Transverse colon (tissue), 4 donors: ENCODE results near the gene DNAAF5. TPM values are rescaled to one million over a fixed set of nuclear protein-coding genes. Genes with fewer than 3 reads are reported as not detected.

ENCODE experiments used
- DNase-seq: peaks from one replicate; pipeline ENCODE4 v3.0.0-alpha.2; 2019
- H3K27ac ChIP-seq, 4 donors: fragments of 200-600 bp; sonication (generic); 2 replicates each; pipeline ENCODE4 v1.5.1; 2016 to 2018; ENCODE audit warnings: inconsistent platforms in 4 of 4
- H3K27me3 ChIP-seq: fragments of 200-600 bp; sonication (generic); 2 replicates; pipeline ENCODE4 v1.5.1; 2017; ENCODE audit warnings: inconsistent platforms
- H3K36me3 ChIP-seq, 4 donors: fragments of 200-600 bp; sonication (generic); 2 replicates each; pipeline ENCODE4 v1.5.1; 2017 to 2019; ENCODE audit warnings: inconsistent platforms in 4 of 4
- H3K4me1 ChIP-seq, 4 donors: fragments of 200-600 bp; sonication (generic); 2 replicates each; pipeline ENCODE4 v1.5.1; 2017 to 2020; ENCODE audit warnings: inconsistent platforms in 4 of 4
- H3K4me3 ChIP-seq, 4 donors: fragments of 200-600 bp; sonication (generic); 1 replicate in 1 of 4; 2 replicates in 3 of 4; pipeline versions ENCODE4 v1.5.1 to v1.6.1; 2017 to 2019; ENCODE audit warnings: inconsistent platforms in 4 of 4
- H3K9me3 ChIP-seq, 2 donors: fragments of 200-600 bp; sonication (generic); 2 replicates each; pipeline ENCODE4 v1.5.1; 2017 to 2019; ENCODE audit warnings: inconsistent platforms in 2 of 2
- EP300 ChIP-seq: sonication (generic); formaldehyde crosslinking; IDR thresholded peaks from one replicate; pipeline ENCODE4 v1.6.1; 2017; ENCODE audit warnings: antibody characterized with exemption, low read depth
- POLR2A ChIP-seq: fragments of 450-650 bp; IDR thresholded peaks from one replicate; pipeline ENCODE4 v1.6.1; 2016; ENCODE audit warnings: antibody characterized with exemption, mild to moderate bottlenecking, moderate library complexity
- POLR2AphosphoS5 ChIP-seq, 3 donors: sonication (generic); formaldehyde crosslinking; IDR thresholded peaks; one replicate each; pipeline ENCODE4 v1.6.1; 2016; ENCODE audit warnings: antibody characterized with exemption in 3 of 3
- WGBS, 2 donors: methylation state at CpG; one replicate each; pipeline ENCODE4 v1.1.5; 2018; ENCODE audit warnings: low coverage in 1 of 2; 5-methylcytosine and 5-hydroxymethylcytosine counted together
- in situ Hi-C, 4 donors: fragments of 200-750 bp; cut with MboI; loops; one replicate each; pipeline versions ENCODE4 v1.15.0 to v1.15.1; 2017; ENCODE audit warnings: low sequenced_read_pairs in 3 of 4, low pct_ligation_motif_present in 1 of 4, low pct_unique_long_range_greater_than_20kb in 1 of 4
- intact Hi-C: fragments of 100-400 bp; cut with DNase I; formaldehyde crosslinking; loops from one replicate; pipeline ENCODE4 v1.15.1; 2023; ENCODE audit warnings: low total_unique reads
- total RNA-seq, 4 donors: library from RNA; depleted of rRNA; stranded (reverse); fragments of >200 nt; gene quantifications; one replicate each; pipeline ENCODE4 v1.1.0, GENCODE V29; 2016
- TF ChIP-seq, protein P1 (sequence below), 5 experiments: fragments of 200-600 bp in 3 of 5; fragments of 450-650 bp in 2 of 5; sonication (generic) in 3 of 5; IDR thresholded peaks; 1 replicate in 2 of 5; 2 replicates in 3 of 5; pipeline ENCODE4 v1.5.1; 2016 to 2017; ENCODE audit warnings: antibody characterized with exemption in 5 of 5, inconsistent platforms in 3 of 5, mild to moderate bottlenecking in 2 of 5, moderate library complexity in 1 of 5

DNAAF5 gene
- total RNA-seq, 4 donors from 2014 or later: 20.5 to 97.3 (median 34.6) TPM

DNA sequence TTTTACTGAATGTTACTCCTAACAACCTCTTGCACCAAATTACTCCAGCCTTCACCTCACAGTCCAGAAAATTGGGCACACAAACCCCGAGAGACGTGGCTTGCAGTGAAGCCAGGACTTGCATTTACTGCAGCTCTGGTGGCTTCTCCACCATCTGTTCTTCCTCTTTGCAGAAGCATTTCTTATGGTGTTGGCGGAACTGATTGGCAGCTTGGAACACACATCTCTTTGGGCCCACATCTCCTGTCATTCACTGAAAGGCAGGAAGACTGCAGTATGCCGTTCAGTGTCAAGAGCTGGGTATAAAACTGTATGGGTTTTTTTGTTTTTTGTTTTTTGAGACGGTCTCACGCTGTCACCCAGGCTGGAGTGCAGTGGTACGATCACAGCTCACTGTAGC is 38.9 kb downstream of the DNAAF5 start:
- no peak for DNase-seq
- H3K4me3 ChIP-seq: no peak overlapping the region
- peaks cover 0 to 36% (median 18%) of the 10 kb centered on the region in 4 donors for H3K36me3 ChIP-seq
- intact Hi-C loops (no loop called here), in situ Hi-C loops (no loop called here)
- peaks cover 0 to 3% (median 2%) of the 10 kb centered on the region in 4 donors for H3K4me1 ChIP-seq
- H3K27me3 ChIP-seq: no peaks in the 10 kb centered on the region
- H3K9me3 ChIP-seq: no peaks in the 10 kb centered on the region
- TF ChIP-seq, protein P1, sequence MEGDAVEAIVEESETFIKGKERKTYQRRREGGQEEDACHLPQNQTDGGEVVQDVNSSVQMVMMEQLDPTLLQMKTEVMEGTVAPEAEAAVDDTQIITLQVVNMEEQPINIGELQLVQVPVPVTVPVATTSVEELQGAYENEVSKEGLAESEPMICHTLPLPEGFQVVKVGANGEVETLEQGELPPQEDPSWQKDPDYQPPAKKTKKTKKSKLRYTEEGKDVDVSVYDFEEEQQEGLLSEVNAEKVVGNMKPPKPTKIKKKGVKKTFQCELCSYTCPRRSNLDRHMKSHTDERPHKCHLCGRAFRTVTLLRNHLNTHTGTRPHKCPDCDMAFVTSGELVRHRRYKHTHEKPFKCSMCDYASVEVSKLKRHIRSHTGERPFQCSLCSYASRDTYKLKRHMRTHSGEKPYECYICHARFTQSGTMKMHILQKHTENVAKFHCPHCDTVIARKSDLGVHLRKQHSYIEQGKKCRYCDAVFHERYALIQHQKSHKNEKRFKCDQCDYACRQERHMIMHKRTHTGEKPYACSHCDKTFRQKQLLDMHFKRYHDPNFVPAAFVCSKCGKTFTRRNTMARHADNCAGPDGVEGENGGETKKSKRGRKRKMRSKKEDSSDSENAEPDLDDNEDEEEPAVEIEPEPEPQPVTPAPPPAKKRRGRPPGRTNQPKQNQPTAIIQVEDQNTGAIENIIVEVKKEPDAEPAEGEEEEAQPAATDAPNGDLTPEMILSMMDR (IDR thresholded peaks at IDR 0.05): no peak
- TF ChIP-seq POLR2AphosphoS5 (IDR thresholded peaks at IDR 0.05) (no peak), EP300 (no peak), POLR2A (no peak)
- H3K27ac ChIP-seq: no peak overlapping the region
- WGBS, 2 donors: 98% methylated on average over 7 of the region's 7 CpGs; no CpG with 5 or more reads in 1 of the 2 donors

DNA sequence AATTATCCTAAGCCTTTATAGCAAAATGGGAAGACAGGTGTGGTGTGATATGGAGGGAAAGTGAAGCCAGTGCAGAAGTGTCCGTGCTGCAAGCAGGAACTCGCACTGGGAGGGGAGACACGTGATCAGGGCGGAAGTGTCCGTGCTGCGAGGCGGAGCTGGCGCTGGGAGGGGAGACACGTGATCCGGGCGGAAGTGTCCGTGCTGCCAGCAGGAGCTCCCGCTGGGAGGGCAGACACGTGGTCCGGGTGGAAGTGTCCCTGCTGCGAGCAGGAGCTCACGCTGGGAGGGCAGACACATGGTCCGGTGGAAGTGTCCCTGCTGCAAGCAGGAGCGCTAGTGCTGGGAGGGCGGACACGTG is 41.1 kb downstream of the DNAAF5 start:
- Histone ChIP-seq H3K9me3 (no peaks in the 10 kb centered on the region), H3K36me3 (peaks cover 0 to 26% (median 13%) of the 10 kb centered on the region in 4 donors), H3K27me3 (no peaks in the 10 kb centered on the region), H3K27ac (no peak overlapping the region), H3K4me1 (peaks cover 15 to 22% (median 18%) of the 10 kb centered on the region in 4 donors), H3K4me3 (no peak overlapping the region)
- WGBS, 2 donors: 88% methylated on average over 20 of the region's 21 CpGs; no CpG with 5 or more reads in 1 of the 2 donors
- DNase-seq: no peak
- no peak for TF ChIP-seq POLR2AphosphoS5 (IDR thresholded peaks at IDR 0.05)
- TF ChIP-seq POLR2A: no peak
- TF ChIP-seq EP300: no peak
- TF ChIP-seq, protein P1 (IDR thresholded peaks at IDR 0.05): no peak
- intact Hi-C loops: no loop called here
- in situ Hi-C loops: no loop called here

DNA sequence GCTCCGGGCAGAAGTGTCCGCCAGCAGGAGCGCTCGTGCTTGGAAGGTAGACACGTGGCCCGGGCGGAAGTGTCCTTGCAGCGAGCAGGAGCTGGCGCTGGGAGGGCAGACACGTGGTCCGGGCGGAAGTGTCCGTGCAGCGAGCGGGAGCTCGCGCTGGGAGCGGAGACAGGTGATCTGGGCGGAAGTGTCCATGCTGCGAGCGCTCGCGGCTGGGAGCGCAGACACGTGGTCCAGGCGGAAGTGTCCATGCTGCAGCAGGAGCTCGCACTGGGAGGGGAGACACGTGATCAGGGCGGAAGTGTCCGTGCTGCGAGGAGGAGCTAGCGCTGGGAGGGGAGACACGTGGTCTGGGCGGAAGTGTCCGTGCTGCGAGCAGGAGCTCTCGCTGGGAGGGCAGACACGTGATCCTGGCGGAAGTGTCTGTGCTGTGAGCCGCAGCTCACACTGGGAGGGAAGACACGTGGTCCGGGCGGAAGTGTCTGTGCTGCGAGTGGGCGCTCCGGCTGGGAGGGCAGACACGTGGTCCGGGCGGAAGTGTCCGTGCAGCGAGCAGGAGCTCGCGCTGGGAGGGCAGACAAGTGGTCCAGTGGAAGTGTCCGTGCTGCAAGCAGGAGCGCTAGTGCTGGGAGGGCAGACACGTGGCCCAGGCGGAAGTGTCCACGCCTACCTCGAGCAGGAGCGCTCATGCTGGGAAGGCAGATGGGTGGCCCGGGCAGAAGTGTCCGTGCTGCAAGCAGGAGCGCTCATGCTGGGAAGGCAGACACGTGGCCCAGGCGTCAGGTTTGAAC is 41.6 kb downstream of the DNAAF5 start:
- in situ Hi-C loops: no loop called here
- no peak for DNase-seq
- H3K27ac ChIP-seq: no peak overlapping the region
- peaks cover 15 to 22% (median 18%) of the 10 kb centered on the region in 4 donors for H3K4me1 ChIP-seq
- intact Hi-C loops: no loop called here
- H3K36me3 ChIP-seq: peaks cover 0 to 21% (median 10%) of the 10 kb centered on the region in 4 donors
- WGBS, 2 donors: 88 to 94% methylated on average over 9 to 65 of the region's 65 CpGs
- H3K9me3 ChIP-seq: no peaks in the 10 kb centered on the region
- no peak for TF ChIP-seq POLR2A
- TF ChIP-seq EP300: no peak
- no peak for TF ChIP-seq POLR2AphosphoS5 (IDR thresholded peaks at IDR 0.05)
- TF ChIP-seq, protein P1 (IDR thresholded peaks at IDR 0.05): no peak
- H3K4me3 ChIP-seq: no peak overlapping the region
- no peaks in the 10 kb centered on the region for H3K27me3 ChIP-seq

DNA sequence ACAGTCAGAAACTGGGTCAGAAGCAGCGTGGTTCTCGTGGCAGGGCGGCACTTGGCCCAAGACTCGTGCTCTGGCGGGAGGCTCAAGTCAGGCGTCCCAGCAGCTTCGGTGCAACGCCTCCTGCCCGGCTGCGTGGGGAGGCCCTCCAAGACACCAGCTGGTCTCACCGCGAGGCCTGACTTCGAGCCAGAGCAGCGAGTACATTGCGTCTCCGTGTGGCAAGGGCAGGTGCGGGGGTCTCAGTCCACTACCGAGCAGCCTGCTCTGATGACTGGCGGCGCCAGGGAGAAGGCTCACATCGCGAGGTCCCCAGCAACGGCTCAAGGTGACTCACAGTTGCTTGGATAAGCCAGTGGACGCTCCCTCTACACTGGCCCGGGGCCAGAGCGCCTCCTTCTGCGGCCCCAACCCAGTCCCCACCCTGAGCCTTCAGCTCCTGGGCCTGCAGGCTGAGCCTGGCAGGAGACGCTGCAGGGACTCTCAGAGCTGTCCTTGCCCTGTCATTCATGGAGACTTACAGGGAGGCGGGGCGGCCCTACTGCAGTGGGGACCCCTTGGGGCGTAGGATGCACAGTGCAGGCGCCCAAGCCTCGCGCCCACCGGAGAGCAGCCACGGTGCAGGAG is 42.5 kb downstream of the DNAAF5 start:
- Histone ChIP-seq H3K36me3 (peaks cover 0 to 17% (median 7%) of the 10 kb centered on the region in 4 donors), H3K9me3 (no peaks in the 10 kb centered on the region), H3K27me3 (no peaks in the 10 kb centered on the region), H3K27ac (no peak overlapping the region), H3K4me1 (peaks cover 15 to 22% (median 18%) of the 10 kb centered on the region in 4 donors), H3K4me3 (no peak overlapping the region)
- no peak for DNase-seq
- intact Hi-C loops: no loop called here
- WGBS, 2 donors: 88 to 93% methylated on average over 3 to 36 of the region's 36 CpGs
- in situ Hi-C loops: no loop called here
- TF ChIP-seq, protein P1 (IDR thresholded peaks at IDR 0.05): no peak
- TF ChIP-seq EP300 (no peak), POLR2A (no peak), POLR2AphosphoS5 (IDR thresholded peaks at IDR 0.05) (no peak)
